ENCODE measurements around the gene PIGH.

DNA sequence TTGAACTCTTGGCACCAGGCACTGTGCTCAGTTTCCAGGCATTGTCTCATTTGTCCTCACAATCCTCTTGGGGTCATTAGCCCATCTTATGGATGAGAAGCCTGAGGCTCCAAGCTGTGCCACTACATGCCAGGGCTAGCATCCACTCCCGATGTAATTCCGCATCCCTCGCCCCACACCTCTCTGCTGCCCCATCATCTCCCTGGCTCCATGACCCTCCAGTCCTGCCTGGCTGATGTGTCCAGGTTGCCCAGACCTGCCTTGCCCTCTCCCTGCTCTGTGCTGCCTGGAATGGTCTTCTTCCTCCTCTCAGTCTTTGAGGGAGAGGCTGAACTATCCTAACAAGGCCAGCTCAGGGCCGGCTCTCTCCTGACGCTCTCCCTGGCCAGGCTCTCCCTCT, 27.5 kb downstream of the PIGH start:
- no peak for TF ChIP-seq POLR2A (IDR thresholded peaks at IDR 0.05)
- TF ChIP-seq, protein P1, sequence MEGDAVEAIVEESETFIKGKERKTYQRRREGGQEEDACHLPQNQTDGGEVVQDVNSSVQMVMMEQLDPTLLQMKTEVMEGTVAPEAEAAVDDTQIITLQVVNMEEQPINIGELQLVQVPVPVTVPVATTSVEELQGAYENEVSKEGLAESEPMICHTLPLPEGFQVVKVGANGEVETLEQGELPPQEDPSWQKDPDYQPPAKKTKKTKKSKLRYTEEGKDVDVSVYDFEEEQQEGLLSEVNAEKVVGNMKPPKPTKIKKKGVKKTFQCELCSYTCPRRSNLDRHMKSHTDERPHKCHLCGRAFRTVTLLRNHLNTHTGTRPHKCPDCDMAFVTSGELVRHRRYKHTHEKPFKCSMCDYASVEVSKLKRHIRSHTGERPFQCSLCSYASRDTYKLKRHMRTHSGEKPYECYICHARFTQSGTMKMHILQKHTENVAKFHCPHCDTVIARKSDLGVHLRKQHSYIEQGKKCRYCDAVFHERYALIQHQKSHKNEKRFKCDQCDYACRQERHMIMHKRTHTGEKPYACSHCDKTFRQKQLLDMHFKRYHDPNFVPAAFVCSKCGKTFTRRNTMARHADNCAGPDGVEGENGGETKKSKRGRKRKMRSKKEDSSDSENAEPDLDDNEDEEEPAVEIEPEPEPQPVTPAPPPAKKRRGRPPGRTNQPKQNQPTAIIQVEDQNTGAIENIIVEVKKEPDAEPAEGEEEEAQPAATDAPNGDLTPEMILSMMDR (IDR thresholded peaks at IDR 0.05): no peak
